ENCODE results near the gene MMP2. TPM values are rescaled to one million over a fixed set of nuclear protein-coding genes. Genes with fewer than 3 reads are reported as not detected.

Gene MMP2
- polyA plus RNA-seq, 1 donor from 2014 or later, result 2.5 TPM

DNA sequence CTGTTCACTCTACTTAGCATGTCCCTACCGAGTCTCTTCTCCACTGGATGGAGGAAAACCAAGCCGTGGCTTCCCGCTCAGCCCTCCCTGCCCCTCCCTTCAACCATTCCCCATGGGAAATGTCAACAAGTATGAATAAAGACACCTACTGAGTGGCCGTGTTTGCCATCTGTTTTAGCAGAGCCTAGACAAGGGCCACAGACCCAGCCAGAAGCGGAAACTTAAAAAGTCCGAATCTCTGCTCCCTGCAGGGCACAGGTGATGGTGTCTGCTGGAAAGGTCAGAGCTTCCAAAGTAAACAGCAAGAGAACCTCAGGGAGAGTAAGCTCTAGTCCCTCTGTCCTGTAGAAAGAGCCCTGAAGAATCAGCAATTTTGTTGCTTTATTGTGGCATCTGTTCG is 27.1 kb downstream of the MMP2 start:
- TF ChIP-seq RAD21 (conservative IDR thresholded peaks at IDR 0.05) (no peak), MXI1 (conservative IDR thresholded peaks at IDR 0.05; ENCODE audit: poor library complexity, severe bottlenecking) (no peak), EP300 (conservative IDR thresholded peaks at IDR 0.05; ENCODE audit: poor library complexity, severe bottlenecking) (no peak), SMC3 (conservative IDR thresholded peaks at IDR 0.05; ENCODE audit: poor library complexity) (no peak), POLR2AphosphoS5 (IDR thresholded peaks at IDR 0.05) (no peak), TAF1 (IDR thresholded peaks at IDR 0.05; ENCODE audit: low read depth) (no peak), EZH2 (IDR thresholded peaks at IDR 0.05; ENCODE audit: borderline replicate concordance, insufficient read depth, low read length, poor library complexity, severe bottlenecking) (no peak)
- TF ChIP-seq, protein P1, sequence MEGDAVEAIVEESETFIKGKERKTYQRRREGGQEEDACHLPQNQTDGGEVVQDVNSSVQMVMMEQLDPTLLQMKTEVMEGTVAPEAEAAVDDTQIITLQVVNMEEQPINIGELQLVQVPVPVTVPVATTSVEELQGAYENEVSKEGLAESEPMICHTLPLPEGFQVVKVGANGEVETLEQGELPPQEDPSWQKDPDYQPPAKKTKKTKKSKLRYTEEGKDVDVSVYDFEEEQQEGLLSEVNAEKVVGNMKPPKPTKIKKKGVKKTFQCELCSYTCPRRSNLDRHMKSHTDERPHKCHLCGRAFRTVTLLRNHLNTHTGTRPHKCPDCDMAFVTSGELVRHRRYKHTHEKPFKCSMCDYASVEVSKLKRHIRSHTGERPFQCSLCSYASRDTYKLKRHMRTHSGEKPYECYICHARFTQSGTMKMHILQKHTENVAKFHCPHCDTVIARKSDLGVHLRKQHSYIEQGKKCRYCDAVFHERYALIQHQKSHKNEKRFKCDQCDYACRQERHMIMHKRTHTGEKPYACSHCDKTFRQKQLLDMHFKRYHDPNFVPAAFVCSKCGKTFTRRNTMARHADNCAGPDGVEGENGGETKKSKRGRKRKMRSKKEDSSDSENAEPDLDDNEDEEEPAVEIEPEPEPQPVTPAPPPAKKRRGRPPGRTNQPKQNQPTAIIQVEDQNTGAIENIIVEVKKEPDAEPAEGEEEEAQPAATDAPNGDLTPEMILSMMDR (IDR thresholded peaks at IDR 0.05; ENCODE audit: poor library complexity, severe bottlenecking), result no peak
- TF ChIP-seq, protein P2, sequence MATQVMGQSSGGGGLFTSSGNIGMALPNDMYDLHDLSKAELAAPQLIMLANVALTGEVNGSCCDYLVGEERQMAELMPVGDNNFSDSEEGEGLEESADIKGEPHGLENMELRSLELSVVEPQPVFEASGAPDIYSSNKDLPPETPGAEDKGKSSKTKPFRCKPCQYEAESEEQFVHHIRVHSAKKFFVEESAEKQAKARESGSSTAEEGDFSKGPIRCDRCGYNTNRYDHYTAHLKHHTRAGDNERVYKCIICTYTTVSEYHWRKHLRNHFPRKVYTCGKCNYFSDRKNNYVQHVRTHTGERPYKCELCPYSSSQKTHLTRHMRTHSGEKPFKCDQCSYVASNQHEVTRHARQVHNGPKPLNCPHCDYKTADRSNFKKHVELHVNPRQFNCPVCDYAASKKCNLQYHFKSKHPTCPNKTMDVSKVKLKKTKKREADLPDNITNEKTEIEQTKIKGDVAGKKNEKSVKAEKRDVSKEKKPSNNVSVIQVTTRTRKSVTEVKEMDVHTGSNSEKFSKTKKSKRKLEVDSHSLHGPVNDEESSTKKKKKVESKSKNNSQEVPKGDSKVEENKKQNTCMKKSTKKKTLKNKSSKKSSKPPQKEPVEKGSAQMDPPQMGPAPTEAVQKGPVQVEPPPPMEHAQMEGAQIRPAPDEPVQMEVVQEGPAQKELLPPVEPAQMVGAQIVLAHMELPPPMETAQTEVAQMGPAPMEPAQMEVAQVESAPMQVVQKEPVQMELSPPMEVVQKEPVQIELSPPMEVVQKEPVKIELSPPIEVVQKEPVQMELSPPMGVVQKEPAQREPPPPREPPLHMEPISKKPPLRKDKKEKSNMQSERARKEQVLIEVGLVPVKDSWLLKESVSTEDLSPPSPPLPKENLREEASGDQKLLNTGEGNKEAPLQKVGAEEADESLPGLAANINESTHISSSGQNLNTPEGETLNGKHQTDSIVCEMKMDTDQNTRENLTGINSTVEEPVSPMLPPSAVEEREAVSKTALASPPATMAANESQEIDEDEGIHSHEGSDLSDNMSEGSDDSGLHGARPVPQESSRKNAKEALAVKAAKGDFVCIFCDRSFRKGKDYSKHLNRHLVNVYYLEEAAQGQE (IDR thresholded peaks at IDR 0.05; ENCODE audit: borderline replicate concordance), result no peak
- Histone ChIP-seq H3K36me3 (ENCODE audit: insufficient read depth, low read length) (no peaks in the 10 kb centered on the region), H3K27ac (ENCODE audit: low read length) (no peak overlapping the region)

DNA sequence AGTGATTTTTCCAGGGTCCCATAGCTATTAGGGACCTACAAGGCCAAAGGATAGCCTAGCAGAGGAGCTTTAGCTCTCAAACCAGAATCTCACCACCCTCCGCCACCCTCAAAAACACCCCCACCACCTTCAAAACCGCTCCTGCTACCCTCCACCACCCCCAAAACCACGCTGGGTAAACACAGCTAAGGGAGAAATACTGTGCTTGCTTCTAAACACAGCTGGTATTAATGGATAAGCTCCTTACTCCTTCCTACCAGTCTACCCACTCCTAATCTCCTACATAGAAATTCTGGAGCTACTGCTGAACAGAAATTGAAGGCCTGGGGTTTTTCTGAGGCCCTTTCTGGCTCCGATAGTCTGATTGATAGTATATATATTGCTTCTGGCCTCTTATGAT is 27.7 kb downstream of the MMP2 start:
- Histone ChIP-seq H3K4me2 (ENCODE audit: low read length) (no peak overlapping the region), H3K27ac (ENCODE audit: low read length) (no peak overlapping the region), H3K79me2 (replicated peaks; ENCODE audit: insufficient read depth, low read length) (no peaks in the 10 kb centered on the region), H3K4me3 (ENCODE audit: low read length) (no peak overlapping the region), H3K9me3 (ENCODE audit: low read length) (no peaks in the 10 kb centered on the region), H3K27me3 (ENCODE audit: insufficient read depth, low read depth, low read length) (peaks cover 16% of the 10 kb centered on the region), H3F3A (ENCODE audit: insufficient read depth, low read length, poor library complexity, severe bottlenecking) (no peaks in the 10 kb centered on the region), H4K20me1 (ENCODE audit: insufficient read depth) (no peaks in the 10 kb centered on the region), H3K9me2 (ENCODE audit: insufficient read depth, low read length) (no peaks in the 10 kb centered on the region), H3K36me3 (ENCODE audit: insufficient read depth, low read length) (no peaks in the 10 kb centered on the region), H2AFZ (ENCODE audit: low read depth, low read length) (no peak overlapping the region), H3K9ac (ENCODE audit: low read length) (no peak overlapping the region)
- TF ChIP-seq SMC3 (conservative IDR thresholded peaks at IDR 0.05; ENCODE audit: poor library complexity), result no peak
- no peak for TF ChIP-seq RAD21 (conservative IDR thresholded peaks at IDR 0.05)
- TF ChIP-seq, protein P1 (IDR thresholded peaks at IDR 0.05; ENCODE audit: poor library complexity, severe bottlenecking), result no peak
- TF ChIP-seq EP300 (conservative IDR thresholded peaks at IDR 0.05; ENCODE audit: poor library complexity, severe bottlenecking), result no peak
- TF ChIP-seq MXI1 (conservative IDR thresholded peaks at IDR 0.05; ENCODE audit: poor library complexity, severe bottlenecking), result no peak
- no peak for TF ChIP-seq POLR2AphosphoS5 (IDR thresholded peaks at IDR 0.05)
- no peak for TF ChIP-seq EZH2 (IDR thresholded peaks at IDR 0.05; ENCODE audit: borderline replicate concordance, insufficient read depth, low read length, poor library complexity, severe bottlenecking)
- TF ChIP-seq TAF1 (IDR thresholded peaks at IDR 0.05; ENCODE audit: low read depth), result no peak
- TF ChIP-seq, protein P2 (IDR thresholded peaks at IDR 0.05; ENCODE audit: borderline replicate concordance), result no peak

More for the DNA sequence above, 27.1 kb downstream of the MMP2 start:
- Histone ChIP-seq H3K9me3 (ENCODE audit: low read length) (no peaks in the 10 kb centered on the region), H3F3A (ENCODE audit: insufficient read depth, low read length, poor library complexity, severe bottlenecking) (no peaks in the 10 kb centered on the region), H2AFZ (ENCODE audit: low read depth, low read length) (no peak overlapping the region), H3K27me3 (ENCODE audit: insufficient read depth, low read depth, low read length) (peaks cover 16% of the 10 kb centered on the region), H3K79me2 (replicated peaks; ENCODE audit: insufficient read depth, low read length) (no peaks in the 10 kb centered on the region), H3K4me2 (ENCODE audit: low read length) (no peak overlapping the region), H3K9ac (ENCODE audit: low read length) (no peak overlapping the region), H3K9me2 (ENCODE audit: insufficient read depth, low read length) (no peaks in the 10 kb centered on the region), H3K4me3 (ENCODE audit: low read length) (no peak overlapping the region), H4K20me1 (ENCODE audit: insufficient read depth) (no peaks in the 10 kb centered on the region)

Measured in neural cell (in vitro differentiated cells).